GM12801 (cell line): ENCODE results near the gene SNAP29.

ENCODE experiments used
- CTCF ChIP-seq: IDR thresholded peaks from one replicate; pipeline ENCODE4 v1.5.1; 2011; ENCODE audit warnings: control low read depth; ENCODE audit not compliant: insufficient read length; ENCODE audit errors: extremely low read depth

The SNAP29 gene

GRCh38 chr22:20857247-20857643 lies 1.6 kb upstream of the SNAP29 start:
- no peak for TF ChIP-seq CTCF

GRCh38 chr22:20857838-20858614 lies 781 bp upstream of the SNAP29 start:
- TF ChIP-seq CTCF: no peak

- TF ChIP-seq CTCF: no peak
Observed at GRCh38 chr22:20859615-20860014, 808 bp downstream of the SNAP29 start.

GRCh38 chr22:20862540-20862939 lies 3.7 kb downstream of the SNAP29 start:
- no peak for TF ChIP-seq CTCF

- no peak for TF ChIP-seq CTCF
Observed at GRCh38 chr22:20863366-20863765, 4.6 kb downstream of the SNAP29 start.

- TF ChIP-seq CTCF: no peak
Observed at GRCh38 chr22:20864186-20864908, 5.5 kb downstream of the SNAP29 start.

- no peak for TF ChIP-seq CTCF
Observed at GRCh38 chr22:20865331-20865730, 6.5 kb downstream of the SNAP29 start.
